HS-5 (cell line): ENCODE data around the gene CCDC86.

Experiments used
- DNase-seq: peaks from one replicate; pipeline ENCODE4 v3.0.0-alpha.2; 2012; ENCODE audit warnings: low read depth

CCDC86 gene

GRCh38 chr11:60831501-60832079 is 10.3 kb upstream of the CCDC86 start:
- peak; percentile 29 for DNase-seq

DNA sequence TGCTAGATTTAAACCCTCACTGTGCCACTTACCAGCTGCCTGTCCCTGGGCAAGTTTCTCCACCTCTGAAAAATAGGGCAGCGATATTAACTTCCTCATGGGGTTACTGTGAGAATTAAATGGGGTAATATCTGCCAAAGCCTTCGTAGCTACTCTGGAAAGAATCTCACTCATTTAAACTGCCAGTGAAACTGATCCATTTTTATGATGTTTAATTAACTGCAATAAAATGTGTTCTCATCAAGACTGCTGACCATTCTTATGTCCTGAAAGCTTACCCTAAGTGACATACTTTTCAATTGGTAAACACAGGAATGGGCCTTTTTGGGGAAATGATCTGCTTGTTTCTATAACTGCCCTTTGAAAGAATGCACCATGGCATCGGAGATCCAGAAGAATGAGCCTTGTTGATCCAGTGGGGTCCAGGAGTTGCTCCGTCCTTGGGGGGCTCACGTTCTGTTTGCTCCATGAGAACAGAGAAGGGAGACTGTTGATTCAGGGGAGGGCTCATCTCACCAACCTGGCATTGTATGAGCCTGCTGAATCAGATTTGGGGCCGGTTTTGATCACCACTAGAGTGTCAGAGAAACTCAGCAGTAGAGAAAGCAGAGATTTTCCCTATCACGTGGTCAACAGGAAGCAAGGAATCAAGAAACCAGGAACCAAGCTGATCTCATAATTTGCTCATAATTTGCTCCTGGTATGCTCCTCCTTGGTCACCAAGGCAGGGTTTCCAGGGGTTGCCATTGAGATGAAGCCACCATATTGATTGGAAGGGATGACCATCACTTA is 7.0 kb upstream of the CCDC86 start:
- no peak for DNase-seq

GRCh38 chr11:60835534-60835846 is 6.4 kb upstream of the CCDC86 start:
- peak; percentile 37 for DNase-seq

DNA sequence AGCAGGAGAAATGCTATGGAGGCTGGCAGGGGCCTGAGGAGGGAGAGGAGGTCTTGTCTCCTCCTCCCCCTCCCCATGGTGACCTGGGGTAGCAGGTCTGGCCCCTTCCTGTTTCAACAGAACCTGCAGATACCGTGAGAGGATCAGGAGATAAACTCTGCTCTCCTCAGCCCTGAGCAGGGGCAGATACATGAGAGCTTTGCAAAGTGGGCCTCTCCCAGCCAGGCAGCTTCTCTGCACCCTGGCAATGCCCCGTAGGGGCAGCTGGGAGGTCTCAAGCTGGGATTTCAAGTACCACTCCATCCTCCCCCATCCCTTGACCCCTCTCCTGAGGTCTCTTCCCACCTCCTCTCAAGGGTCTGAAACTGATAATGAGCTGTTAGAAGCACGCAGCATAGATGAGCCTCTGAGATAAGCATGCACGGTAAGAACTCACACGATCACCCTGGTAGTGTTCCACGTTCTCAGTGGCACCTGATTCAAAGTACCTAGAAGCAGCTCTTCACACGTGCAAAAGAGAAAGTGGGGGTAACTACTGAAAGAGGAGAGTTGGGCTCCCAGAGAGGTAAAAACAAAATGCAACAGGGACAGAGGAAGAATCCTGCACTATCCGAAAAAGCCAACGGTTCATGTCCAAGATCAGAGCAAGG is 4.9 kb upstream of the CCDC86 start:
- DNase-seq: no peak

DNA sequence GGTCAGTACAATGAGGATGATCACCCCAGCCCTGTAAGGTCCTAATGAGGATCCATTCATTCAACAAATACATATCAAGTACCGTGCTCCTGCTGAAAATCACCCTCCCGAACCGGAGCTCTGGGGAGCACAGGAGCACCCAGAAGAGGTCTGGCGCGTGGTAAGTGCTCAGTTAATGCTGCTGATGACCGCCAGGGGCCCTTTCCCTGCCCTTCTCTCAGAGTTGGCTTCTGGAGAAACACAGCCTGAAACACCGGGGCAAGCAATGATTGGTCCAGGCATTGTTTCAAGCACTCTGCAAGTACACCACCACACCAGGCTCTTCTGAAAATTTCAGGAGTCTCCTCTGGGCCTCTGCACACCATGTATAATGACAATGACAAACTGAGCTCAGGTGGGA is 3.8 kb upstream of the CCDC86 start:
- DNase-seq: no peak

DNA sequence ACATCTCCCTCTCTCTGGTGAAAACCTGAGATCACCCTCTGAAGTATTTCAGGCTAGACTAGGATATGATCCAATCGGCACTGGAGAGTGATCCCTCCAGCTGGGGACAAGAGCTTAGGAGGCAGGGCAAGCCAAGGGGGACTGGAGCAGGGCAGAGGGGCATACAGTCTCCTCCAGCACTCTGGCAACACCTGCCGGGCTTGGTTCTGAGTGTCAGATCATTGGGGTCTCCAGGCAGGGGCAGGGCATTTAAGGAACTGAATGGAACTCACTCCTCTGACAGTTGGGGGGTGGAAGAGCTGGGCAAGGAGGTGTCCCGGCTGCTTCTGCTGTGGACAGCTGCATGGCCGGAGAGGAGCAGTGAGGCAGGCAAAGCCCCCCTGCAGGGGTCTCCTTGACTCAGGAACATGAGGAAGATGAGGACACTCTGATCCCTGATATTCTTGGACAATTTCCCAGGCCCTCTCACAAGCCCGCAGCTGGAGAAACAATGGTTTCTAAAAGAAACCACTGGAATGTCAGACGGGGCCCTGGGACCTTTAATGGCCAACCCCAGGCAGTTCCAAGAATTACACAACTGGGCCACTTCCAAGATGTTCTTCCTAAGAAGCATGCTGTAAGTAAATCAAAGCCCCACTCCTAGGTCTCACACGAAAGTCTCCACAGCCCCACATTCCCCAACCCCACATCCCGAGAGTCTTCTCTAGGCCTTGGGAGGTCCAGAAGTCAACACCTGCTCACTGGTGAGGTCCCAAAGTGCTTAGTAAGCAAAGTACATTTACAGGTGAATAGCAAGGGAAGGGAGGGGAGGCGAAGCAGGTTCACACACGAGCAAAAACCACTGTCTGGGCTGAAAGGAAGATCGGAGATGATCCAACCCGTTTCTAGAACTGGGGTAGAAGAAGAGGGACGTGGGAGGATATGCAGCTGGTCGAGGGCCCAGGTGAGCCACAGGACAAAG is 1.2 kb upstream of the CCDC86 start:
- DNase-seq: peak; percentile 61

DNA sequence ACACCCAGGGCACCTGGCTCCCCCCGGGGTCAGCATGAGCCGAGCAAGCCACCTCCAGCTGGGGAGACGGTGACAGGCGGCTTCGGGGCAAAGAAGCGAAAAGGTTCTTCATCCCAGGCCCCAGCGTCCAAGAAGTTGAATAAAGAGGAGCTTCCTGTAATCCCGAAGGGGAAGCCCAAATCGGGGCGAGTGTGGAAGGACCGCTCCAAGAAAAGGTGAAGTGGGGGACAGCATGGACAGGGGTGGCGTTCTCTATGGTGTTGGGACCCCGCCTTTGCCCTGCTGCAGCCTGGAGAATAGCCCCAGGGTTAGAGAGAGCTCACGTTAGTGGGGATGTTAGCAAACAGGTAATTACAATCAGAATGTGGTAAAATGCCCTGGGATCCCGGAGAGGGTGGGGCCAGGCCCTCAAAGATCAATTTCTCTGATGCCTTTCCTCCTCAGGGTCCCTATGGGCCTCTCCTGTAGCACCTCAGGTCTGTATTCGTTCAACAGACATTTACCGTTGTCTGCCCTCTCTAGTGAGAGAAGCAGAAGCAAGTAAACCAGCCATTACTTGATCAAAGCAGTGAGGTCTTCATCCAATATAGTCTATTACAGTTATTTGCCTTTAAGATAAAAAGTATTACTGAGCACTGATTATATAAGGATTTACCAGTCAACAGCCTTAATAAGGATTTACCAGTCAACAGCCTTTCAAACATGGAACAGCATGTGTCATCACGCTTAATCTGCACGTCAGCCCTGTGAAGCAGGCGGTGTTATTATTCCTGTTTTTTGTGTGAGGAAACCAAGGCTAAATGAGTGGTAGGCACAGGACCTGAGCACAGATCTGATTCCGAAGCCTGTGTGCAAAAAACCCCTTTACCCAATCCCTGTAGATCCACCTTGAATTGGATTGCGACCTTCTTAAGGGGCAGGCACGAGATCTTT is 1.0 kb downstream of the CCDC86 start:
- DNase-seq: no peak

GRCh38 chr11:60844045-60844869 is 2.3 kb downstream of the CCDC86 start:
- DNase-seq: no peak

- no peak for DNase-seq
Observed at GRCh38 chr11:60844870-60845221, 2.9 kb downstream of the CCDC86 start.

- no peak for DNase-seq
Observed at GRCh38 chr11:60845338-60845737, 3.4 kb downstream of the CCDC86 start.

DNA sequence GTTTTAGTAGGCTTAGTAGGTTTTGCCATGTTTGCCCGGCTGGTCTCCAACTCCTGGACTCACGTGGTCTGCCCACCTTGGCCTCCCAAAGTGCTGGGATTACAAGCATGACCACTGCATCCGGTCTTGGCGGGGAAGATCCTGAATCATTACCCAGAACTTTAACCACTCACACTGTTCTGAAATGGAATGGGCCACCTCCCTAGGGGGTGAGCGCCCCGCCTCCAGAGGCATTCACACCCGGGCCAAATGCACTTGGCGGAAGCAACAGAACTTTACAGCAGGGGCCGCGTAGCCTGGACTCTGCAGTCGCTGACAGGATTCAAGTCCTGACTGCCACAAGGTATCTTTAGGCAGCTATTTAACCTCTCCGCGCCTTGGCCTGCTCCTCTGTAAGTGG is 5.4 kb downstream of the CCDC86 start:
- DNase-seq: no peak

GRCh38 chr11:60847896-60848295 is 6.0 kb downstream of the CCDC86 start:
- no peak for DNase-seq

- no peak for DNase-seq
Observed at GRCh38 chr11:60848714-60849151, 6.8 kb downstream of the CCDC86 start.

DNA sequence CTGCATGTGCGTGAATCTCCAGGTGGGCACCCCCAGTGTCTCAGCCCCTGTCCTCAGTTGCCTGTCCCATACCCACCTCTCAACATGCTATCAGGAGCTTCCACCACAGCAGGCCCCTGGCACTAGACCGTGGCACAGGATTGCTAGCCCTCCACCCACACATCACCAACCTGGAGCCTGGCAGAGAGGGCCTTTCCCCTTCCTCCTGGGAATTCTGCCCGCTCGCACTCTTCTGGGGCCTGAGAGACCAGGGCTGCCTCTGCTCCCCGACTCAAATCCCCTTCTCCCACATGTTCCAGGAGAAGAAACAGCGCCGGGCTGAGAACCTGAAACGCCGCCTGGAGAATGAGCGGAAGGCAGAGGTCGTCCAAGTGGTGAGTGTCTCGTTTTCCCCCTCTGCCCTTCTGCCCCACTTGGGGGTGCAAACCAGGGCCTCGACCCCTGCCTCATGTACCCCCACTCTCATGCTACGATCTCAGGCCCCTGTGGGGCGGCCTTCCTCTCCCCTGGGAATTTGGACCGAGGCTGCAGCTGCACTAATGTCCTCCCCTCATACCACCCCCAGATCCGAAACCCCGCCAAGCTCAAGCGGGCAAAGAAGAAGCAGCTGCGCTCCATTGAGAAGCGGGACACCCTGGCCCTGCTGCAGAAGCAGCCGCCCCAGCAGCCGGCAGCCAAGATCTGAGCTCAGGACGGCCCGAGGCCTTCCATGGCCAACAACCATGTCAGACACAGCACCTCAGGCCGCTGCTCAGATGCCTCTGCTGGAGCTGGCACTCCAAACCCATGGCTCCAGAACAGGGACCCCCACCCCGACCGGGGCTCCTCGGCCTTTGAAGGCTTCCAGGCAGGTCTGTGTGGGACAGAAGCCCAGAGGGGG is 8.0 kb downstream of the CCDC86 start:
- no peak for DNase-seq

- no peak for DNase-seq
Observed at GRCh38 chr11:60851327-60852104, 9.6 kb downstream of the CCDC86 start.

- no peak for DNase-seq
Observed at GRCh38 chr11:60852117-60852981, 10.4 kb downstream of the CCDC86 start.
